PC-3 (cell line): ENCODE data around the gene OMA1.

Source experiments
- EZH2 ChIP-seq: fragments of 300-600 bp; sonication (generic); IDR thresholded peaks from one replicate; pipeline ENCODE4 v1.6.1; 2017; ENCODE audit warnings: antibody characterized with exemption, mild to moderate bottlenecking, low read length; ENCODE audit not compliant: unreplicated experiment
- EZH2phosphoT487 ChIP-seq: fragments of 300-600 bp; sonication (generic); IDR thresholded peaks from 2 replicates; pipeline ENCODE4 v1.6.1; 2018; ENCODE audit warnings: mild to moderate bottlenecking, antibody characterized with exemption, low read length, borderline replicate concordance
- TF ChIP-seq, protein P1 (sequence below): fragments of 300-600 bp; sonication (generic); conservative IDR thresholded peaks from 2 replicates; pipeline ENCODE4 v1.5.1; 2017; ENCODE audit warnings: antibody characterized with exemption, low read depth, mild to moderate bottlenecking, low read length

DNA sequence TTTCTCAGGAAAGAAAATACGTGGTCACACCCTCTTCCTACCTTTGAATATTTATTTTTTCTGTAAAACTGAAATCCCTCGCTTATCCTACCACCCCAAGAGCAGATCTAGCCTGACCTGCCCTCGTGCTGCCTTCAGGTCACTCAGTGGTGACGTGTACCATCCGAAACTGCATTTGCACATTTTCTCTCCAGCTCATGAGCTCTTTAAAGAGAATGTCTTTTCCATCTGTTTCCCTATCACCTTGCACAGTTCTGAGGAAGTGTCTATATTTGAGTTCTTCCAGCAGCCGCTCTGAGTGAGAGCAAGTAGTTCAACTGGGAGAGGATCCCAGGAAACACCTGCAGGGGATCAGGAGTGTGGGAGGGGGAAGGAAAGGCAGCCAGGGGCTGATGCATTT lies 91.7 kb downstream of the OMA1 start:
- TF ChIP-seq, protein P1, sequence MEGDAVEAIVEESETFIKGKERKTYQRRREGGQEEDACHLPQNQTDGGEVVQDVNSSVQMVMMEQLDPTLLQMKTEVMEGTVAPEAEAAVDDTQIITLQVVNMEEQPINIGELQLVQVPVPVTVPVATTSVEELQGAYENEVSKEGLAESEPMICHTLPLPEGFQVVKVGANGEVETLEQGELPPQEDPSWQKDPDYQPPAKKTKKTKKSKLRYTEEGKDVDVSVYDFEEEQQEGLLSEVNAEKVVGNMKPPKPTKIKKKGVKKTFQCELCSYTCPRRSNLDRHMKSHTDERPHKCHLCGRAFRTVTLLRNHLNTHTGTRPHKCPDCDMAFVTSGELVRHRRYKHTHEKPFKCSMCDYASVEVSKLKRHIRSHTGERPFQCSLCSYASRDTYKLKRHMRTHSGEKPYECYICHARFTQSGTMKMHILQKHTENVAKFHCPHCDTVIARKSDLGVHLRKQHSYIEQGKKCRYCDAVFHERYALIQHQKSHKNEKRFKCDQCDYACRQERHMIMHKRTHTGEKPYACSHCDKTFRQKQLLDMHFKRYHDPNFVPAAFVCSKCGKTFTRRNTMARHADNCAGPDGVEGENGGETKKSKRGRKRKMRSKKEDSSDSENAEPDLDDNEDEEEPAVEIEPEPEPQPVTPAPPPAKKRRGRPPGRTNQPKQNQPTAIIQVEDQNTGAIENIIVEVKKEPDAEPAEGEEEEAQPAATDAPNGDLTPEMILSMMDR: no peak
- TF ChIP-seq EZH2: no peak
- TF ChIP-seq EZH2phosphoT487: no peak
